Esophagus muscularis mucosa (tissue), 4 donors: Measurements from ENCODE around the gene OCEL1.

Source experiments
- CTCF ChIP-seq, 3 experiments: fragments of 200-600 bp in 2 of 3; fragments of 450-650 bp in 1 of 3; sonication (generic) in 2 of 3; IDR thresholded peaks; one replicate each; pipeline ENCODE4 v1.5.1; 2017 to 2019; ENCODE audit warnings: antibody characterized with exemption in 3 of 3, mild to moderate bottlenecking in 2 of 3, moderate library complexity in 1 of 3
- EP300 ChIP-seq: sonication (generic); formaldehyde crosslinking; IDR thresholded peaks from one replicate; pipeline ENCODE4 v1.6.1; 2017; ENCODE audit warnings: antibody characterized with exemption
- POLR2A ChIP-seq: fragments of 450-650 bp; IDR thresholded peaks from one replicate; pipeline ENCODE4 v1.6.1; 2017; ENCODE audit warnings: antibody characterized with exemption, moderate library complexity, mild to moderate bottlenecking, low read depth

- TF ChIP-seq CTCF (IDR thresholded peaks at IDR 0.05) (no peak), POLR2A (no peak), EP300 (no peak)
Measured at GRCh38 chr19:17225053-17225452, 973 bp upstream of the OCEL1 start.
